ENCODE data around the gene OSBPL10.

- TF ChIP-seq CTCF (conservative IDR thresholded peaks at IDR 0.05; ENCODE audit: low read length): no peak
- TF ChIP-seq EZH2phosphoT487 (IDR thresholded peaks at IDR 0.05; ENCODE audit: borderline replicate concordance, low read depth, low read length): no peak
These were observed 201.5 kb downstream of the OSBPL10 start for GRCh38 chr3:31779514-31779913.
